PC-9 (cell line): ENCODE data around the gene SMARCA4. TPM values are rescaled to one million over a fixed set of nuclear protein-coding genes. Genes with fewer than 3 reads are reported as not detected.
"Not testable (repeated sequence)": the region's sequence is repeated elsewhere in the genome, so short reads cannot be mapped to it uniquely, and the experiment has no call there.

Source experiments
- BruUV-seq: library from RNA; stranded (reverse); fragments of 400-500 nt; replicated peaks from 2 replicates; lab custom pipeline; 2021; lab: Mats Ljungman, UMichigan
- CTCF ChIA-PET: fragments of 300-600 bp; sonication (Branson Sonifier 250); formaldehyde crosslinking; loops from one replicate; lab custom pipeline; 2022; ENCODE audit warnings: antibody characterized with exemption; lab: Charles Lee
- POLR2A ChIA-PET: fragments of 300-600 bp; sonication (Branson Sonifier 250); formaldehyde crosslinking; loops from one replicate; lab custom pipeline; 2022; ENCODE audit warnings: antibody characterized with exemption; ENCODE audit not compliant: unreplicated experiment; lab: Charles Lee
- DNase-seq, 2 experiments: peaks; one replicate each; pipeline versions ENCODE4 v3.0.0 to v3.0.0-alpha.2; 2015 to 2022; ENCODE audit warnings: mixed read lengths in 1 of 2
- H2AFZ ChIP-seq: fragments of 200-600 bp; sonication (generic); 2 replicates; pipeline ENCODE4 v1.8.1; 2017; ENCODE audit warnings: antibody characterized with exemption
- H3F3A ChIP-seq: fragments of 200-600 bp; sonication (generic); 2 replicates; pipeline ENCODE4 v1.8.1; 2017; ENCODE audit warnings: antibody characterized with exemption, mild to moderate bottlenecking, low read depth; ENCODE audit not compliant: insufficient read depth
- H3K27ac ChIP-seq: fragments of 200-600 bp; sonication (generic); 2 replicates; pipeline ENCODE4 v1.6.1; 2016; ENCODE audit warnings: mixed run types
- H3K27me3 ChIP-seq: fragments of 200-600 bp; sonication (generic); 2 replicates; pipeline ENCODE4 v1.6.1; 2016; ENCODE audit warnings: low read depth, mixed run types; ENCODE audit not compliant: insufficient read depth
- H3K36me3 ChIP-seq: fragments of 200-600 bp; sonication (generic); 2 replicates; pipeline ENCODE4 v1.6.1; 2016; ENCODE audit warnings: low read depth, mixed run types
- H3K4me1 ChIP-seq: fragments of 200-600 bp; sonication (generic); replicated peaks from 2 replicates; pipeline ENCODE4 v1.6.1; 2016; ENCODE audit warnings: mixed run types; ENCODE audit not compliant: insufficient read depth
- H3K4me2 ChIP-seq: fragments of 200-600 bp; sonication (generic); 2 replicates; pipeline ENCODE4 v1.6.1; 2017; ENCODE audit warnings: mixed run types
- H3K4me3 ChIP-seq: fragments of 200-600 bp; sonication (generic); 2 replicates; pipeline ENCODE4 v1.6.1; 2016; ENCODE audit warnings: mixed run types
- H3K79me2 ChIP-seq: fragments of 200-600 bp; sonication (generic); 2 replicates; pipeline ENCODE4 v1.6.1; 2017; ENCODE audit warnings: low read depth, mixed run types
- H3K9me2 ChIP-seq: fragments of 200-600 bp; sonication (generic); 2 replicates; pipeline ENCODE4 v1.8.1; 2017; ENCODE audit warnings: mild to moderate bottlenecking; ENCODE audit not compliant: insufficient read depth
- H3K9me3 ChIP-seq: fragments of 200-600 bp; sonication (generic); 2 replicates; pipeline ENCODE4 v1.8.1; 2016; ENCODE audit warnings: low read depth; ENCODE audit not compliant: insufficient read depth
- H4K20me1 ChIP-seq: fragments of 200-600 bp; sonication (generic); 2 replicates; pipeline ENCODE4 v1.8.1; 2017; ENCODE audit not compliant: insufficient read depth
- CTCF ChIP-seq: fragments of 200-600 bp; sonication (generic); conservative IDR thresholded peaks from 2 replicates; pipeline ENCODE4 v1.6.1; 2017; ENCODE audit warnings: mixed run types, antibody characterized with exemption, mild to moderate bottlenecking, moderate library complexity
- EZH2 ChIP-seq: fragments of 200-600 bp; sonication (generic); IDR thresholded peaks from 2 replicates; pipeline ENCODE4 v1.8.0; 2017; ENCODE audit warnings: antibody characterized with exemption, low read depth
- intact Hi-C: fragments of 100-400 bp; cut with micrococcal nuclease; formaldehyde crosslinking; loops from one replicate; pipeline ENCODE4 v1.10.0; 2022; ENCODE audit not compliant: unreplicated experiment
- total RNA-seq: library from RNA; stranded (reverse); gene quantifications from 2 replicates; pipeline ENCODE4 v1.2.3, GENCODE V29; 2021

SMARCA4 gene
- total RNA-seq, 1 experiment from 2014 or later, result 136 TPM

DNA sequence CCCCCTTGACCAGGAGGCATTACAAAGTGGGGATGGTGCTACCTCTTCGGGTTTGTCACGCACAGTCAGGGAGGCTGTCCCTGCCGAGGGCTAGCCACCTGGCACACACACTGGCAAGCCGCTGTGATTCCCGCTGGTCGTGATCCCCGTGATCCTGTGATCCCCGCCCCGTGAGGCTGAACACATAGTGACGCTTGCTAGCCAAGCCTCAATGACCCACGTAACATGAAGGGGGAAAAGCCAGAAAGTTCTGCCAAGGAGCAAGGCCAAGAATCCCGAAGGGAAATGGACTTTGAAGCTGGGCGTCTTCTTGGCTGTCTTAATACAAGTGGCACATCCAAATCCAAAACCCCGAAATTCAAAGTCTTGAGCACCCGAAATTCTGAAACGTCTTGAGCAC lies 142.1 kb downstream of the SMARCA4 start:
- H3K4me3 ChIP-seq, result no peak overlapping the region
- H3K27me3 ChIP-seq, result no peaks in the 10 kb centered on the region
- intact Hi-C loops, result no loop called here
- ChIA-PET POLR2A (no interaction called here), CTCF (no interaction called here)
- peaks cover 88% of the 10 kb centered on the region for H3F3A ChIP-seq
- no peaks in the 10 kb centered on the region for H3K4me1 ChIP-seq
- H3K9me2 ChIP-seq, result no peaks in the 10 kb centered on the region
- H4K20me1 ChIP-seq, result peaks cover 94% of the 10 kb centered on the region
- no peak overlapping the region for H2AFZ ChIP-seq
- no peaks in the 10 kb centered on the region for H3K9me3 ChIP-seq
- peaks cover 84% of the 10 kb centered on the region for H3K36me3 ChIP-seq
- no TSS peak for BruUV-seq
- no peak for DNase-seq
- no peak overlapping the region for H3K4me2 ChIP-seq
- no peak for TF ChIP-seq CTCF
- TF ChIP-seq EZH2, result no peak
- peaks cover 77% of the 10 kb centered on the region for H3K79me2 ChIP-seq
- no peak overlapping the region for H3K27ac ChIP-seq

DNA sequence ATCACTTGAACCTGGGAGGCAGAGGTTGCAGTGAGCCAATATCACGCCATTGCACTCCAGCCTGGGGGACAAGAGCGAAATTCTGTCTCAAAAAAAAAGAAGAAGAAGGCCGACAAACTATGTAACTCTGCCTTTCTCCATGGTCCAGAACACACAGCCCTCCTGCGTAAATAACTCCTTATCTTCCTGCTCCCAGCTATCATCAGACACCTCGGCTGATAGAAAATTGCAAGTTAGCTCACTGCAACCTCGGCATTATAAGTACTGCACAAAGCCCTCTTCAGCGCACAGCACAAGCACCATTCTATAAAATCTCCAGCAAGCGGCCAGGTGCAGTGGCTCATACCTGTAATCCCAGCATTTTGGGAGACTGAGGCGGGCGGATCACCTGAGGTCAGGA lies 142.8 kb downstream of the SMARCA4 start:
- CTCF ChIA-PET, result interaction anchor here (0.6 kb wide), 1 partner anchor 14 kb away, joined by 4 read pairs; no protein-coding TSS in a partner anchor
- intact Hi-C loops, H3K9me2 ChIP-seq, POLR2A ChIA-PET, H3K9me3 ChIP-seq, H3K4me3 ChIP-seq, H3K27me3 ChIP-seq, DNase-seq, H3K27ac ChIP-seq, H3K4me1 ChIP-seq, BruUV-seq, H2AFZ ChIP-seq, H3K4me2 ChIP-seq: not testable (repeated sequence)
- Histone ChIP-seq H3F3A (peaks cover 88% of the 10 kb centered on the region), H3K36me3 (peaks cover 82% of the 10 kb centered on the region), H4K20me1 (peaks cover 92% of the 10 kb centered on the region), H3K79me2 (peaks cover 74% of the 10 kb centered on the region)

DNA sequence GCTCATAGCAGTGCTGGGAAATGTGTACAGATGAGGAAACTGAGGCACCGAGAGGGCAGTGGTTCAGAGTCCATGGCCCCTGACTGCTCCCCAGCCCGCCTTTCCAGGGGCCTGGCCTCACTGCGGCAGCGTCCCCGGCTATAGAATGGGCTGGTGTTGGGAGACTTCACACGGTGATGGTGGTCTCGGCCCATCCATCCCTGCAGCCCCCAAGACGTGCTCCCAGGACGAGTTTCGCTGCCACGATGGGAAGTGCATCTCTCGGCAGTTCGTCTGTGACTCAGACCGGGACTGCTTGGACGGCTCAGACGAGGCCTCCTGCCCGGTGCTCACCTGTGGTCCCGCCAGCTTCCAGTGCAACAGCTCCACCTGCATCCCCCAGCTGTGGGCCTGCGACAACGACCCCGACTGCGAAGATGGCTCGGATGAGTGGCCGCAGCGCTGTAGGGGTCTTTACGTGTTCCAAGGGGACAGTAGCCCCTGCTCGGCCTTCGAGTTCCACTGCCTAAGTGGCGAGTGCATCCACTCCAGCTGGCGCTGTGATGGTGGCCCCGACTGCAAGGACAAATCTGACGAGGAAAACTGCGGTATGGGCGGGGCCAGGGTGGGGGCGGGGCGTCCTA lies 144.3 kb downstream of the SMARCA4 start:
- Histone ChIP-seq H3K4me1 (no peaks in the 10 kb centered on the region), H3K4me3 (no peak overlapping the region), H3K9me3 (no peaks in the 10 kb centered on the region), H3K4me2 (no peak overlapping the region), H2AFZ (no peak overlapping the region), H3F3A (peaks cover 86% of the 10 kb centered on the region), H4K20me1 (peaks cover 89% of the 10 kb centered on the region), H3K27me3 (no peaks in the 10 kb centered on the region), H3K9me2 (no peaks in the 10 kb centered on the region), H3K36me3 (peaks cover 78% of the 10 kb centered on the region), H3K27ac (no peak overlapping the region), H3K79me2 (peaks cover 67% of the 10 kb centered on the region)
- intact Hi-C loops, result no loop called here
- TF ChIP-seq EZH2 (no peak), CTCF (no peak)
- BruUV-seq, result no TSS peak
- POLR2A ChIA-PET, result no interaction called here
- no peak for DNase-seq
- CTCF ChIA-PET, result interaction anchor here (0.5 kb wide), 1 partner anchor 165 kb away, joined by 8 read pairs; no protein-coding TSS in a partner anchor
